ENCODE results near the gene DCLK1.

DCLK1 gene

GRCh38 chr13:36131222-36131930 lies at the start of gene DCLK1:
Gene DCLK1 (minus strand): TSS chr13:36131382.
- DNase-seq (ENCODE audit: low read depth in 1 of 2, low spot score in 1 of 2), result no peak

GRCh38 chr13:36175621-36176020 lies 44.4 kb upstream of the DCLK1 start:
- DNase-seq (ENCODE audit: low read depth in 1 of 2, low spot score in 1 of 2), result no peak

DNA sequence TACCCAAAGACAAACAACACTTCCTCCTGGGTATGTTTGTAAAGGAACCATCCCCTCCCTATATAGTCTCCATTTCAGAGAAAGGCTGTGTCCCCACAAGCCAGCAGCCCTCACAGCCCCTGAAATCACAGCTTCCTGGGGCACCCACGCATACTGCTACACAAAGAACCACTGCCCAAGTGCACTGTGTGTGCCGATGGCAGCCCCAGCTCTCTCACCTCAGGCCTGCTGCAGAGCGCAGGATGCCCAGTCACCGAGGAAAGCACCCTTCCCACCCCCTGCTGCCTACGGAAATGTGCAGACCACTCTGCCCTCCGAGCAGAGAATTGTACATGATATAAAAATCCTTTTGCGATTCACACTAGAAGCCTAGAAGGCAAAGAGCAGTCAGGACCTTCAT lies 43.7 kb upstream of the DCLK1 start:
- DNase-seq (ENCODE audit: low read depth in 1 of 2, low spot score in 1 of 2), result no peak

- DNase-seq (ENCODE audit: low read depth in 1 of 2, low spot score in 1 of 2), result no peak
Observed at GRCh38 chr13:36173571-36174322, 42.6 kb upstream of the DCLK1 start.

- DNase-seq (ENCODE audit: low read depth in 1 of 2, low spot score in 1 of 2), result no peak
Observed at GRCh38 chr13:36166046-36166445, 34.9 kb upstream of the DCLK1 start.

DNA sequence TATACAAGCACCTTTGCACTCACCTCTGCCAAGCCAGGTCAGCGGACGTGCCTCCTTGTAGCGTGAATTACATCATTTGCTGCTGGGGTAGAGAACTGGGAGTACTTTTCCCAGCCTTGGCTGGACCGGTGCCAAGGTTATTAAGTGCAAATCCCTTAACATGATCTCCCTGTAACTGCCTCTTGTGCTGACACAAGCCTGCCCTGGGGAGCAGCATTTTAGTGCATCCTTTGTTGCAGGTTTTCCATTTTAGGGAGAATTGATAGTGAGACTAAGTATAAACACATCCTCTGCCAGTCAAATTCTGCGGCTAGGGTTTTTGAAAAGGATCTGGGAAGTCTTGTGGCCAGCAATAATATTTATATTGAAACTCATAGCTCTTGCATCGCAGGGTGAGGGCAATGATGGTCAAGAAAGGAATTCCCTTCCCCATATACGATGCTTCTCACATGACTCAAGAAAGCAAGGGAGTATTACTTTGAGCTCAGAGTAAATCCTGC lies 32.7 kb upstream of the DCLK1 start:
- DNase-seq (ENCODE audit: low read depth in 1 of 2, low spot score in 1 of 2), result no peak

DNA sequence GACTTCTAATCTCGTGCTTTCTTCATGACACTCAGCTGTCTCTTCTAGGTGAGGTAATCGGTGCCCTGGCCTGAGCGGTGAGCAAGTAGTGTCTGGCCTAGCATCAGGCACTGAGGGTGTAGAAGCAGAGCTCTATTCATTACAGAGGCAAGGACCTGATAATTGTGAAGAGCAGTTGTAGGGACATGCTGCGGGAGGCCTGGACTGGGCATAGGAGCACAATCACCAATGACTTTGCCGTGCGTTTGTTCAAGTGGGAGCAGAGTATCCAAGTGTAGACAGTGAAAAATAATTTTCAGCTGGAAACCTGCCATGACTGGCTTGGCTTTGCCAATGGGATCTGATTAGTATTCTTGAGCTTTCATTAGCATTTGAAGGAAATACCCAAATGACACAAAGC lies 32.1 kb upstream of the DCLK1 start:
- no peak for DNase-seq (ENCODE audit: low read depth in 1 of 2, low spot score in 1 of 2)

GRCh38 chr13:36160297-36160696 lies 29.1 kb upstream of the DCLK1 start:
- DNase-seq (ENCODE audit: low read depth in 1 of 2, low spot score in 1 of 2), result no peak

DNA sequence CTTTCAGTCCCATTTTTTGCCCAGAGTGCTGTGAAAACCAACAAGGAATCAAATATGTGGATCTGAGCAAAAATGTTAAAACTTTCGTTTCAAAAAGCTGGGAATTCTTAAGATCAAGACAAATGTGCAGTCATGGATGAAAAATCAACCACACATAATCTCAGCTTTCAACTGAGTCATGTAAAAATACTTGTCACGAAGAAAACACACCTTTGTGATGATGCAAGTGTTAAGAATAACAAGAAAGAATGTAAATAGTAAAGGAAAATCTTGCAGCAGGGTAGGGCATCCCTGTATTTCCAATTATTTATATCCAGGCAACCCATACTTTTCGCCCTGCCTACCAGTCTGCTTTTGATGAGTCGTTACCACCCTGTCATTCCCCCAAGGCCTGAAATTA lies 27.4 kb upstream of the DCLK1 start:
- no peak for DNase-seq (ENCODE audit: low read depth in 1 of 2, low spot score in 1 of 2)

- DNase-seq (ENCODE audit: low read depth in 1 of 2, low spot score in 1 of 2), result no peak
Observed at GRCh38 chr13:36157480-36157879, 26.3 kb upstream of the DCLK1 start.

DNA sequence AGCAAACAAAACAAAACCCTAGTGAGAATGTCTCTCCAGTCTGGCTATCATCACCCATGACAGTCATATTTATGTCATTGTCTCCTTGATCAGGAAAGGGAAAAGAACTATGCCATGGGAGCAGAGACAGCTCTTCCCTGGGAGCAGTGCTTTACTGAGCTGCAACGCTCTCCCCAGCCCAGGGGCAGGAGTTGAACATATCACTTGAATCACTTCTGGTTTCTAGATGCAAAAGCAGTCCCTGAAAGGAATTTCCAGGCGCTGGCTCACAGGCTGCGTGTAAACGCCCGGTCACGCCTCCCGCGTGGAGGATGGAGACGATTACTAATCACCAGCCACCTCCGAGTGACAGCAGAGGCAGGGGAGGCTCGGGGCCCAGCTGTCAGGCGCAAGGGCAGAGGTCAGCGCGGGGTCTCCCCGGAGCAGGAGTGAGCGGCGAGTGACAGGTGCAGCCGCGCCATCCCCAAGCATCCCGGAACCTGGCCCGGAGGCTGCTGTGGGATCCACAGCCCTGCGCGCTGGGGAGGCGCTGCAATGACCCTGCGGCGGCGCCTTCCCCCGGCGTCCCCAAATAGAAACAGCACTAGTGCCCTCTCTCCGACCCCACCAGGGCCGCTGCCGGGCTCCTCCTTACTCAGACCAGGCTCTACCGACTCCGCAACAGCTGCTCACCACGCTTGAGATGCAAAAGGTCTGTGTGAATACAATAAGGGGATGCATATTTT lies 23.5 kb upstream of the DCLK1 start:
- DNase-seq (ENCODE audit: low read depth in 1 of 2, low spot score in 1 of 2), result no peak

DNA sequence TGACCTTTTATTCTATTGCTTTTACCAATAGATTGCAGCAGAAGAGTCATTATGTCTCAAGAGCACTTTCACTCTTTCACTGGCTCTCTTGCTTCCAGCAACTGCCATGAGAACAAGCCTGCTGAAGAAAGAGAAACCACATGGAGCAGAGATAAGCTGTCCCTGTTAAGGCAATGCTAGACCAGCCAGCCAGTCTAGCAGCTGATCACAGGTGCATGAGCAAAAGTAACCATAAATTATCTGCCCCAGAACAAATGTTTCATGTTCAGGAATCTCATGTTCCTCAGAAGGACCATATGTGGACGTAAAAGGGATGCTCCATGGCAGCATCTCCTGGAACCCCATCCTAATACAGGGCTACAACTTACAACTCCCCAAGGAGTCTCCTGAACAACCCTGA lies 20.4 kb upstream of the DCLK1 start:
- DNase-seq (ENCODE audit: low read depth in 1 of 2, low spot score in 1 of 2), result no peak

DNA sequence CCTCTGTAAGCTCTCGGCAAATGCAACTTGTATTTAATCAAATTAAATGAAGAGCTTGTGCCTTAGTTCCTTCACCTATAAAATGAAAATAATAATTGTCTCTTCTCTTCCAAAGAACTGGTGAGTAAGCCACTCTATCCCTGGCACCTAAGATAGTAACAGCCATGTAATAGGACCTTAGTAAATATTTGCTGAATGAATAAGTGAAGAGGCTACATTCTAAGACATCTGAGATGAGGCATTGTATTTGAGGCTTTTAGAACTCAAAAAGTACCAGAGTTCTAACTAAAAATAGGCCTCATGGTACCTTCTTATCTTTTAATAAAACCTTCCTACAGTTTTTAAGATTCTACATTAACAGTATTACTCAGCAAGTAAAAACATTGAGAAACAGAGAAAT lies 17.3 kb upstream of the DCLK1 start:
- no peak for DNase-seq (ENCODE audit: low read depth in 1 of 2, low spot score in 1 of 2)

DNA sequence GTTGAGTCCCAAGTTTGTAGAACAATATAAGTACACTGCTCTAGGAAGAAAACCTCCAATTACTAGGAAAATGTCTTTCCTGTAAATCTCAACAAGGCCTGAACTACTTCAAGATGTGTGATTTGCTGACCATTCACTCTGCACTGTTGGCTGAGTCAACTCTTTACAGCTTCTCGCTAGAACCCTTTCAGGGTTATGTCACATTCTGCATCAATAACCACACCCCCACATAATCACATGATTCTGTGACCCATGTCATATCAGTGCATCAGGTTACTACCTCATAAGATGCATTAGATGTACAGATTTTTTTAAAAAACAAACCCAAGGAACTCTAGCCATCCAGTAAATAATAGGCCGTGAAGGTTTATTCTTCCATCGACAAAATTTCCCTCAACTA lies 16.1 kb upstream of the DCLK1 start:
- DNase-seq (ENCODE audit: low read depth in 1 of 2, low spot score in 1 of 2), result no peak

- no peak for DNase-seq (ENCODE audit: low read depth in 1 of 2, low spot score in 1 of 2)
Observed at GRCh38 chr13:36146511-36147269, 15.5 kb upstream of the DCLK1 start.

- no peak for DNase-seq (ENCODE audit: low read depth in 1 of 2, low spot score in 1 of 2)
Observed at GRCh38 chr13:36143738-36144137, 12.6 kb upstream of the DCLK1 start.

- no peak for DNase-seq (ENCODE audit: low read depth in 1 of 2, low spot score in 1 of 2)
Observed at GRCh38 chr13:36142735-36143134, 11.6 kb upstream of the DCLK1 start.

GRCh38 chr13:36135876-36136275 lies 4.7 kb upstream of the DCLK1 start:
- DNase-seq (ENCODE audit: low read depth in 1 of 2, low spot score in 1 of 2), result no peak

- no peak for DNase-seq (ENCODE audit: low read depth in 1 of 2, low spot score in 1 of 2)
Observed at GRCh38 chr13:36134632-36135031, 3.5 kb upstream of the DCLK1 start.

DNA sequence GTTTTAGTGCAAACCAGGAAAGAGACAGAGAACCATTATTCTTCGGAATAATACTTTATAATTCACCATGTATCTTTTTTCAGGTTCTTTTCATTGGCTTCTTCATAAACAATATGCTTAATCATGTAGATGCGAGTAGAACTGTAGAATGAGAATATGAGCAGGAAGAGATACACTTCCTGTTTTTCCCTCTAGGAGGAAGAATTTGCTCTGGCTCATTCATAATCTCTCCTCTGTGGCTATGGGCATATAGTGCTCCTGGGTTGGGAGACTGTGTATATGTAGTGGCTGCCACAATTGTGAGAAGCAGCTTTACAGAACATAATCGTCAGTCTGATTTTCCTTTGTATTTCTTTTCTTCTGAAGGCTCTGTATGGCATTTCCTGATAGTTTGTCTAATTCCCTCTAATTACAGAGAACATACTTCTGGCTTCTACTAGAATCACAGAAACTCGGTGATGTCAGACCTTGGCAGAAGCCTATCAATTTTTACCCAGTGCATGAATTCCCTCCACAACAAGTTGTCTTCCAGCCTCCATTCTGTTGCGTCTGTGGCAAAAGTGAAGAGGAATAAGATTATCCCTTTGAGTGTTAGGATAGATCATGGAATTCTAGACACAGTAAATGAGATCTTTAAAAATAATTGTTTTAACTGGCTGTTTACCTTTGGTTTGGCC lies 2.9 kb upstream of the DCLK1 start:
- no peak for DNase-seq (ENCODE audit: low read depth in 1 of 2, low spot score in 1 of 2)

DNA sequence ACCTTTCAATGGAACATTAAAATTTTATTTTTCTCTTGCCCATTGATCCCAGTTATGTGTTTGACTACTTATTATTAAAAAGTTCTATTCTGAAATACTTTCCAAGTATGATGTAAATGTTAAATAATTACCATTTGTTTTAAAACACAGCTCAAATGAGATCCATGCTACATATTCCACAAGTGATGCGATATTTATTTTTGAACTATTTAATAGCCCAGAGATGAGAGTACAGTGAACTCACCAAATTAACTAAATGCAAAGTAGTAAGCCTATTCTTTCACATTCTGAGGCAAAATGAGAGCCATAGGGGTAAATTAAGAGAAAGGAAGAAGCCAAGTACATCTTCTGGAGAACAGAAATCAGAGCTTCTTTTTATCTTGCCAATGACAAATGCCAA lies 1.2 kb upstream of the DCLK1 start:
- DNase-seq (ENCODE audit: low read depth in 1 of 2, low spot score in 1 of 2), result no peak
